Fibroblast of lung (primary cell): Measurements from ENCODE around the gene KRT72. TPM values are rescaled to one million over a fixed set of nuclear protein-coding genes. Genes with fewer than 3 reads are reported as not detected.

ENCODE experiments used
- DNase-seq, 2 donors: peaks; one replicate each; pipeline versions ENCODE4 v3.0.0 to v3.0.0-alpha.2; 2010; ENCODE audit warnings: low read depth in 2 of 2
- H2AFZ ChIP-seq: 2 replicates; pipeline ENCODE4 v1.5.1; 2012; ENCODE audit warnings: low read length, control low read depth, inconsistent platforms
- H3K27ac ChIP-seq: 2 replicates; pipeline ENCODE4 v1.5.1; 2011; ENCODE audit warnings: low read length, control low read depth; ENCODE audit not compliant: insufficient read depth
- H3K27me3 ChIP-seq: 2 replicates; pipeline ENCODE4 v1.5.1; 2011; ENCODE audit warnings: mild to moderate bottlenecking, low read length; ENCODE audit not compliant: control insufficient read depth, insufficient read depth
- H3K36me3 ChIP-seq: 2 replicates; pipeline ENCODE4 v1.5.1; 2011; ENCODE audit warnings: low read length; ENCODE audit not compliant: control insufficient read depth, insufficient read depth
- H3K4me1 ChIP-seq: 2 replicates; pipeline ENCODE4 v1.5.1; 2011; ENCODE audit warnings: low read length; ENCODE audit not compliant: control insufficient read depth, insufficient read depth; ENCODE audit errors: extremely low read depth
- H3K4me2 ChIP-seq: 2 replicates; pipeline ENCODE4 v1.5.1; 2011; ENCODE audit warnings: low read length, control low read depth; ENCODE audit not compliant: insufficient read depth; ENCODE audit errors: extremely low read depth
- H3K4me3 ChIP-seq, 4 experiments: fragments of 200-600 bp in 1 of 4; sonication (generic) in 1 of 4; replicated peaks in 1 of 4; 2 replicates each; pipeline ENCODE4 v1.5.1; 2011 to 2016; ENCODE audit warnings: low read length in 4 of 4, low read depth in 3 of 4, mild to moderate bottlenecking in 3 of 4, control low read depth in 2 of 4, inconsistent platforms in 1 of 4, mixed read lengths in 1 of 4; ENCODE audit not compliant: insufficient read depth in 1 of 4; ENCODE audit errors: control extremely low read depth in 1 of 4
- H3K79me2 ChIP-seq: 2 replicates; pipeline ENCODE4 v1.5.1; 2012; ENCODE audit warnings: mild to moderate bottlenecking, low read length, inconsistent platforms; ENCODE audit not compliant: control insufficient read depth, insufficient read depth
- H3K9ac ChIP-seq: 2 replicates; pipeline ENCODE4 v1.5.1; 2011; ENCODE audit warnings: mild to moderate bottlenecking, low read length, control low read depth; ENCODE audit not compliant: insufficient read depth
- H3K9me3 ChIP-seq: 2 replicates; pipeline ENCODE4 v1.5.1; 2012; ENCODE audit warnings: low read depth, low read length; ENCODE audit not compliant: control insufficient read depth, insufficient read depth
- H4K20me1 ChIP-seq: 2 replicates; pipeline ENCODE4 v1.5.1; 2011; ENCODE audit warnings: low read length; ENCODE audit not compliant: control insufficient read depth, insufficient read depth; ENCODE audit errors: extremely low read depth
- EZH2 ChIP-seq: IDR thresholded peaks from 2 replicates; pipeline ENCODE4 v1.5.1; 2012; ENCODE audit warnings: low read length, control low read depth, mild to moderate bottlenecking; ENCODE audit errors: missing control alignments
- polyA plus RNA-seq, 2 donors: library from polyadenylated mRNA; depleted of rRNA in 1 of 2; stranded (reverse) in 1 of 2; unstranded in 1 of 2; fragments of >200 nt; gene quantifications; 2 replicates each; pipeline ENCODE4 v1.2.1, GENCODE V29; 2011 to 2012; ENCODE audit warnings: missing spikeins in 1 of 2
- total RNA-seq: library from RNA; depleted of rRNA; stranded (reverse); fragments of >200 nt; gene quantifications from 2 replicates; pipeline ENCODE4 v1.2.1, GENCODE V29; 2014
- TF ChIP-seq, protein P1 (sequence below), 2 donors: IDR thresholded peaks in 1 of 2; conservative IDR thresholded peaks in 1 of 2; 1 replicate in 1 of 2; 2 replicates in 1 of 2; pipeline ENCODE4 v1.5.1; 2011 to 2012; ENCODE audit warnings: low read length in 2 of 2, control low read depth in 1 of 2, inconsistent platforms in 1 of 2, low read depth in 1 of 2, mild to moderate bottlenecking in 1 of 2

The KRT72 gene
- total and polyA plus RNA-seq, 2 donors (not counting 1 experiment from before 2014, with no cell fraction given) = not detected

- H3K27me3 ChIP-seq = peaks cover 3% of the 10 kb centered on the region
- H4K20me1 ChIP-seq = no peaks in the 10 kb centered on the region
- no peak overlapping the region for H3K4me2 ChIP-seq
- H3K79me2 ChIP-seq = no peaks in the 10 kb centered on the region
- no peaks in the 10 kb centered on the region for H3K4me1 ChIP-seq
- H3K4me3 ChIP-seq = no peak overlapping the region
- no peak overlapping the region for H2AFZ ChIP-seq
- no peak for TF ChIP-seq EZH2
- TF ChIP-seq, protein P1, sequence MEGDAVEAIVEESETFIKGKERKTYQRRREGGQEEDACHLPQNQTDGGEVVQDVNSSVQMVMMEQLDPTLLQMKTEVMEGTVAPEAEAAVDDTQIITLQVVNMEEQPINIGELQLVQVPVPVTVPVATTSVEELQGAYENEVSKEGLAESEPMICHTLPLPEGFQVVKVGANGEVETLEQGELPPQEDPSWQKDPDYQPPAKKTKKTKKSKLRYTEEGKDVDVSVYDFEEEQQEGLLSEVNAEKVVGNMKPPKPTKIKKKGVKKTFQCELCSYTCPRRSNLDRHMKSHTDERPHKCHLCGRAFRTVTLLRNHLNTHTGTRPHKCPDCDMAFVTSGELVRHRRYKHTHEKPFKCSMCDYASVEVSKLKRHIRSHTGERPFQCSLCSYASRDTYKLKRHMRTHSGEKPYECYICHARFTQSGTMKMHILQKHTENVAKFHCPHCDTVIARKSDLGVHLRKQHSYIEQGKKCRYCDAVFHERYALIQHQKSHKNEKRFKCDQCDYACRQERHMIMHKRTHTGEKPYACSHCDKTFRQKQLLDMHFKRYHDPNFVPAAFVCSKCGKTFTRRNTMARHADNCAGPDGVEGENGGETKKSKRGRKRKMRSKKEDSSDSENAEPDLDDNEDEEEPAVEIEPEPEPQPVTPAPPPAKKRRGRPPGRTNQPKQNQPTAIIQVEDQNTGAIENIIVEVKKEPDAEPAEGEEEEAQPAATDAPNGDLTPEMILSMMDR (conservative IDR thresholded peaks at IDR 0.05 in 1 of 2, IDR thresholded peaks at IDR 0.05 in 1 of 2; ENCODE audit: low read depth in 1 of 2, low read length in 2 of 2) = no peak
- H3K9me3 ChIP-seq = no peaks in the 10 kb centered on the region
- H3K9ac ChIP-seq = no peak overlapping the region
- no peak overlapping the region for H3K27ac ChIP-seq
- no peaks in the 10 kb centered on the region for H3K36me3 ChIP-seq
- DNase-seq = no peak
These were observed 7.8 kb upstream of the KRT72 start for GRCh38 chr12:52608826-52609630.

DNA sequence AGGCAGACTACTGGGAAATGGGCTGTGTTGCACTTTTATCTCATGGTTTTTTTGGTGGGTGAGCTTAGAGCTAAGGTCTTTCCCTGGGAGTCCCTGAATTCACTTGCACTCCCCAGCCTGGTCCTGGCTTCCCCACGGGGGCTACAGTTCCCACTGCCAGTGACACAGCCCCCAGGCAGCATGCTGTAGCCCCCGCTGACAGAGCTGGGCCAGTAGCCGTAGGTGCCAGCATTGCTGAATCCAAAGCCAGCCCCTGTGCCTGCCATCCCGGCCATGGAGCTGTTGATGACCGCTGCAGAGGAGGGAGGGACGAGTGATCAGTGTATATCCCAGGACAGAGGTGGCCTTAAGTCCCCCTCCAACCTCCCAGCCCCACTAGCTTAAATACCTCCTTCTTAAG, 6.9 kb upstream of the KRT72 start:
- TF ChIP-seq EZH2 = no peak
- TF ChIP-seq, protein P1 (conservative IDR thresholded peaks at IDR 0.05 in 1 of 2, IDR thresholded peaks at IDR 0.05 in 1 of 2; ENCODE audit: low read depth in 1 of 2, low read length in 2 of 2) = no peak
- Histone ChIP-seq H3K4me3 (no peak overlapping the region), H3K4me1 (no peaks in the 10 kb centered on the region), H3K27me3 (peaks cover 3% of the 10 kb centered on the region), H2AFZ (no peak overlapping the region), H3K9me3 (no peaks in the 10 kb centered on the region), H3K4me2 (no peak overlapping the region), H3K27ac (no peak overlapping the region), H3K9ac (no peak overlapping the region), H3K79me2 (no peaks in the 10 kb centered on the region), H3K36me3 (no peaks in the 10 kb centered on the region), H4K20me1 (no peaks in the 10 kb centered on the region)
- DNase-seq = no peak

- DNase-seq = no peak
- H3K4me1 ChIP-seq = no peaks in the 10 kb centered on the region
- no peak overlapping the region for H2AFZ ChIP-seq
- no peak overlapping the region for H3K27ac ChIP-seq
- H3K36me3 ChIP-seq = no peaks in the 10 kb centered on the region
- H3K9me3 ChIP-seq = no peaks in the 10 kb centered on the region
- no peaks in the 10 kb centered on the region for H4K20me1 ChIP-seq
- peaks cover 3% of the 10 kb centered on the region for H3K27me3 ChIP-seq
- no peaks in the 10 kb centered on the region for H3K79me2 ChIP-seq
- H3K4me3 ChIP-seq = no peak overlapping the region
- H3K9ac ChIP-seq = no peak overlapping the region
- TF ChIP-seq, protein P1 (conservative IDR thresholded peaks at IDR 0.05 in 1 of 2, IDR thresholded peaks at IDR 0.05 in 1 of 2; ENCODE audit: low read depth in 1 of 2, low read length in 2 of 2) = no peak
- no peak for TF ChIP-seq EZH2
- H3K4me2 ChIP-seq = no peak overlapping the region
These were observed 6.1 kb upstream of the KRT72 start for GRCh38 chr12:52607314-52607713.
